HG02571 (cell line): ENCODE data around the gene ZNF408.
"Not testable (repeated sequence)": the region's sequence is repeated elsewhere in the genome, so short reads cannot be mapped to it uniquely, and the experiment has no call there.

Source experiments
- ATAC-seq: cut with Tn5 transposase; IDR thresholded peaks from one replicate; pipeline ENCODE4 v1.9.1; 2021; ENCODE audit warnings: mild to moderate bottlenecking, moderate library complexity; ENCODE audit not compliant: unreplicated experiment

ZNF408 gene

GRCh38 chr11:46696212-46696558 lies 4.6 kb upstream of the ZNF408 start:
- no peak for ATAC-seq

DNA sequence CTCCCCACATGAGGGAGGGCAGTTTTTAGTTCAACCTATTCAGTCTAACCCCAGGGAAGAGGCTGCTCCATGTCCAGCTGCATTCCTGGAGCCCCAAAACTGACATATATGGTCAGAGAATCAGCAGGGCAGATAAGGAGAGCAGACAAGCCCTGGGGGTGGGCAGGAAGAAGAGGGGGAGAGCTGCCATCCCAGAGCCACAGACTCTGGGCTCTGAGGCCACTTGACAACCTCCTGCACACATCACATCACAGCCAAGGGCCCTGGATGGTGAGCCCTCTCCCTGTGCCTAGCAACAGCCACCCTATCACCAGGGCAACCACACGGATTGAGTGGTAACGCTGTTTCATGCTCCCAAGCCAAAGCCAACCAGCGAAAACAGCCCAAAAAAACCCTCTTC lies 3.5 kb upstream of the ZNF408 start:
- ATAC-seq, result no peak

DNA sequence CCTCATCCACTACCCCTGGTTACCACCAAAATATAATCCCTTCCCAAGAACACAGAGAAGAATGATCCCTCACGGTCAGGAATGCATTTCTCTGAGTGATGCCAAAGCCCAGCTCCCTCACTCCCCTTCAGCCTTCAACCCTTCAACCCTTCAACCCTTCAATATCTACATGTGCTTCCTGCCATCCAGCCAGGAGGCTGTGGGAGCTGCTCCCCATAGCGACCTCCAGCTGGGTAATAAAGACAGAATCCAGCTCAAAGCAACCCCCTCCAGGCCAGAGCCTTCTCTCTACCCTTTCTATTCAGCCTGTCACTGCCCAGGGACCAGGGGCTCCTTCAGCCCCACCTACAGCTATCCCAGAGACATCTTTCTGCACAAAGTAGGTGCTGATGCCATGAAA lies 3.1 kb upstream of the ZNF408 start:
- ATAC-seq, result no peak

- ATAC-seq, result no peak
These were observed 2.2 kb upstream of the ZNF408 start for GRCh38 chr11:46698597-46698996.

GRCh38 chr11:46701078-46701654 lies 335 bp downstream of the ZNF408 start:
- no peak for ATAC-seq

- no peak for ATAC-seq
These were observed 4.3 kb downstream of the ZNF408 start for GRCh38 chr11:46705070-46705688.

DNA sequence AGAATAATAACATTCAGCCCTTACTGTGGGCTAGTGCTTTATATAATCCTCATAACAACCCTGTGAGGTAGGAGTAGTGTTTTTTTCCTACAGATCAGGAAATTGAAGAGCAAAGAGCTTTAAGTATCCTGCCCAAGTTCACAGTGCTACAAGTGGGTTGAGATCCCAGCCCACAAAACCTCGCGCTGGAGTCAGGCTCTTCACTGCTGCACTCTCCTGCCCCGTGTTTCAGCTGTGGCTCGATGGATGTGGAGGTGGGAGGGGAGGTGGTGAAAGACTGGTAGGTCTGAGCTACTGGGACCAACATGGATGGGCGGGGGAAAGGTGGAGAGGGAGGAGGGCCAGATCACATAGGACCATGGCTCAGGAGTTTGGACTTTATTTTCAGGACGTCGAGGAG lies 6.1 kb downstream of the ZNF408 start:
- no peak for ATAC-seq

DNA sequence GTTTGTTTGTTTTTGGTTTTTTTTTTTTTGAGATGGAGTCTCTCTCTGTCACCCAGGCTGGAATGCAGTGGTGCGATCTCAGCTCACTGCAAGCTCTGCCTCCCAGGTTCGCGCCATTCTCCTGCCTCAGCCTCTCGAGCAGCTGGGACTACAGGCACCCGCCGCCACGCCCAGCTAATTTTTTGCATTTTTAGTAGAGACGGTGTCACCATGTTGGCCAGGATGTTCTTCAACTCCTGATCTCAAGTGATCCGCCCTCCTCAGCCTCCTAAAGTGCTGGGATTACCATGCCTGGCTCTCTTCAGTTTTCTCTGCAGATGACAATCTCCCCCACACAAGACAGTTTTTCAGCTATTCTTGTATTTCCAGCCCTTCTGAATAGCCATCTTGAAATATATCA lies 8.5 kb downstream of the ZNF408 start:
- ATAC-seq, result not testable (repeated sequence)

DNA sequence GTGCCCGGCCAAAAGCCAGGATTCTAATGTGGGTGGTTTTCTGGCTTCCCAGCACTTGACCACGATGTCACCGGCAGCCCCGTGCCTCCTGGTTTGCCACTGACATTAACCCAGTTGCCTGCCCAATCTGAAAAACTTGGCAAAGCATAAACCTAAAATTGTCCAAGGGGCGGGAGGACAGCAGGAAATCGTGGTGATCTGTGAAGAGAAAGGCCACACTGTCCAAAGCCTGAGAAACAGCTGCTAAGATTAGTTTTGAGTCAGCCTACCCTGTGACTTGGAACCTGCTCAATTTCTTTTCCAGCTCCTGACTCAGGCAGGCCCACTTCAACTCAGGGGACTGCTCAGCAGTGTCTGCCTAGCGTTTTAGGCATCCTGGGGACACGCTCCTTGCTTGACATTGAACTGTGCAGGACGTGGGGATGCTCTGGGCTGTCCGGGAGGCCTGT lies 10.0 kb downstream of the ZNF408 start:
- ATAC-seq, result no peak

DNA sequence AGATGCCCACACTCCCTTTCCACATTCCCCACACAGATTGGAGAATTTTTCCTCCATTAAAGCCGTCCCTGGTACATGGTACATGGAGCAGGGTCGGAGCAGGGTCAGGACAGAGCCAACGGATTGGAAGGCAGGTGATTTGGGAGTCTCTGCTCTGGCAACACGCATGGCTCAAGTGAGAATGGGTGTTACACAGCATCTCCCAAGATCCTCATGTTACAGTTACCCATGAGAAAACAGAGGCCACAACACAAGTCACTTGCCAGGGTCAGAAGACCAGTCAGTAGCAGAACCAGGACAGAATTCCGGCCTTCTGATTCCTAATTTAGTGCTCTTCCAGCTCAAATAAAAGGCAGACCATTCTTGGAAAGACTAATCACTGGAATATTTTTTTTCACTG lies 10.5 kb downstream of the ZNF408 start:
- no peak for ATAC-seq

DNA sequence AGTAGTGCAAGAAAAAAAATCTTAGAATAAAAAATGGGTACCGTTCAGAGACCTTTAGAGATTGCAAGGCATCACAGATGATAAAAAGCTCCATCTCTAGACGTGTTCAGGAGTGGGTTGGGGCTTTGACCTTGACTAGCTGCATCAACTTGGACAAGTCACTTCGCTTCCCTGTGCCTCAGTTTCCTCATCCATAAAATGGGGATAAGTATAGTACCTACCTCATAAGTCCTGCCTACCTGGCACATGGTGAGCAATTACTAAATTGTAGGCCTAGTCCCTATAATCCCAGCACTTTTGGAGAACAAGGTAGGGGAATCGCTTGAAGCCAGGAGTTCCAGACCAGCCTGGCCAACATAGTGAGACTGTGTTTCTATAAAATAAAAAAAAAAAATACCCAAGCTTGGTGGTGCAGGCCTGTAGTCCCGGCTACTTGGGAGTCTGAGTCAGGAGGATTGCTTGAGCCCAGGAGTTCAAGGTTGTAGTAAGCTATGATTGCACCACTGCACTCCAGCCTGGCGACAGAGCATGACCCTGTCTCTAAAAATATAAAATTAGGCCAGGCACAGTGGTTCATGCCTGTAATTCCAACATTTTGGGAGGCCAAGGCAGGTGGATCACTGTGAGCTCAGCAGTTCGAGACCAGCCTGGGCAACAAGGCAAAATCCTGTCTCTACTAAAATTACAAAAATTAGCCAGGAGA lies 12.2 kb downstream of the ZNF408 start:
- ATAC-seq, result no peak

DNA sequence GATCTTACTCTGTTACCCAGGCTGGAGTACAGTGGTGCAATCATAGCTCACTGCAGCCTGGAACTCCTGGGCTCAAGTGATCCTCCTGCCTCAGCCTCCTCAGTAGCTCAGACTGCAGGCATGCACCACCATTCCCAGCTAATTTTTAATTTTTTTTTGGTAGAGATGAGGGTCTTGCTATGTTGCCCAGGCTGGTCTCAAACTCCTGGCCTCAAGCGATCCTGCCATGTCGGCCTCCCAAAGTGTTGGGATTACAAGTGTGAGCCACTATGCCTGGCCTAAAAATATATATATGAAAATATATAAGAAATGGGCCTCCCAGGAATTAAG lies 17.0 kb downstream of the ZNF408 start:
- not testable (repeated sequence) for ATAC-seq

GRCh38 chr11:46718155-46719019 lies 17.6 kb downstream of the ZNF408 start:
- ATAC-seq, result no peak

DNA sequence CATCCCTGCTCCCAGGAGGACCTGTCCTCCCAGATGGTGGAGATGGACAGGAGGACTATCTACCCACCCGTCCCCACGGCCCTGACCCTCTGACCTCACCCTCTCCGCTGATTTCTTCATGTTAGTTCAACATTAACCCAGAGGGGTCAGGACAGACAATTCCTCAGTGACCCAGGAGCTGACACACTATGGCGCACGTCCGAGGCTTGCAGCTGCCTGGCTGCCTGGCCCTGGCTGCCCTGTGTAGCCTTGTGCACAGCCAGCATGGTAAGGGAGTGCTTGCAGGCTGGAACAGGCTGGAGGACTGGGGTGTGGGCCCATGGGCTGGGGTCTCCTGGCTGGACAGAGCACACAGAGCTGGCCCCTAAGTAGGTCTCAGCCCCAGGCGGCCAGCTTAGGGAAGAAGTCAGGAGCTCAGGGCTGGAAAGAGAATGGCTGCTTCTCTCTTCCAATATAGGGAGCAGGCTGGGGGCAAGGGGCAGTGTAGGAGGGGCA lies 18.3 kb downstream of the ZNF408 start, which contains the start of gene F2:
Gene F2, plus strand, starts transcription at position 166 of the 495 bp plus-strand sequence. Its CDS starts 23 bp downstream, at position 189.
- no peak for ATAC-seq

GRCh38 chr11:46719543-46720218 lies 18.9 kb downstream of the ZNF408 start:
- no peak for ATAC-seq

GRCh38 chr11:46721286-46721685 lies 20.5 kb downstream of the ZNF408 start:
- ATAC-seq, result no peak

GRCh38 chr11:46722566-46723358 lies 21.9 kb downstream of the ZNF408 start:
- no peak for ATAC-seq

GRCh38 chr11:46723359-46723680 lies 22.5 kb downstream of the ZNF408 start:
- ATAC-seq, result no peak

DNA sequence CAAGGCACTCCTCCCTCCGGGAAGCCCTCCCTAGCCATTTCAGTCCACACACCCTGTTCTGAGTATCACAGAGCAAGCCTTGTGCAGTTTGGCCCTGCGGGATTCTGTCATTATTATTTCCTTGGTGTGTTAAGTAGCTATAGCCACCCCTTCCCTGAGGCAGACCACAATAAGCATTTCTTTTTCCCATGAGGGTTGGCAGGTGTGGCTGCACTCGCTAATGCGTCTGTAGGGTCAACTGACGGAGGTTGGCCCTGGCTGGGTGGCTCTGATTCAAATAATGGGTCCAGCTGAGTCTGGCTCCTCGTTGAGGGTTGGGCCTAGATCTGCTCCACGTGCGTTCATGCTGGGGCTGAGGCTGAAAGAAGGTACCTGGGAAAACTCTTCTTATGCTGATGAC lies 23.3 kb downstream of the ZNF408 start:
- no peak for ATAC-seq
